LoVo (cell line): ENCODE results near the gene HNF1B.

Experiments used
- DNase-seq: peaks from one replicate; pipeline ENCODE4 v3.0.0-alpha.2; 2016; ENCODE audit warnings: low spot score

The HNF1B gene

GRCh38 chr17:37736428-37736827, 8.4 kb downstream of the HNF1B start:
- no peak for DNase-seq

- no peak for DNase-seq
Measured at GRCh38 chr17:37735165-37735564, 9.7 kb downstream of the HNF1B start.

- DNase-seq = no peak
Measured at GRCh38 chr17:37732316-37732715, 12.5 kb downstream of the HNF1B start.

GRCh38 chr17:37731056-37731455, 13.8 kb downstream of the HNF1B start:
- no peak for DNase-seq

GRCh38 chr17:37729905-37730304, 15.0 kb downstream of the HNF1B start:
- DNase-seq = no peak

- DNase-seq = no peak
Measured at GRCh38 chr17:37726891-37727675, 17.8 kb downstream of the HNF1B start.

- no peak for DNase-seq
Measured at GRCh38 chr17:37726248-37726647, 18.6 kb downstream of the HNF1B start.

- peak; percentile 24 for DNase-seq
Measured at GRCh38 chr17:37725601-37726146, 19.2 kb downstream of the HNF1B start.

- DNase-seq = no peak
Measured at GRCh38 chr17:37725021-37725595, 19.8 kb downstream of the HNF1B start.

GRCh38 chr17:37720989-37721388, 23.9 kb downstream of the HNF1B start:
- DNase-seq = peak; percentile 28

GRCh38 chr17:37719866-37720265, 25.0 kb downstream of the HNF1B start:
- no peak for DNase-seq

GRCh38 chr17:37718324-37719048, 26.4 kb downstream of the HNF1B start:
- DNase-seq = no peak

- no peak for DNase-seq
Measured at GRCh38 chr17:37717627-37718323, 27.1 kb downstream of the HNF1B start.

GRCh38 chr17:37714897-37715296, 30.0 kb downstream of the HNF1B start:
- no peak for DNase-seq

GRCh38 chr17:37713624-37714023, 31.2 kb downstream of the HNF1B start:
- DNase-seq = no peak

GRCh38 chr17:37713028-37713431, 31.8 kb downstream of the HNF1B start:
- DNase-seq = no peak

- DNase-seq = no peak
Measured at GRCh38 chr17:37711113-37711512, 33.7 kb downstream of the HNF1B start.

- peak; percentile 80 for DNase-seq
Measured at GRCh38 chr17:37710344-37710886, 34.4 kb downstream of the HNF1B start.

- peak; percentile 38 for DNase-seq
Measured at GRCh38 chr17:37708616-37709212, 36.1 kb downstream of the HNF1B start.

GRCh38 chr17:37708008-37708615, 36.7 kb downstream of the HNF1B start:
- no peak for DNase-seq

- DNase-seq = no peak
Measured at GRCh38 chr17:37706446-37706845, 38.4 kb downstream of the HNF1B start.
